Sigmoid colon (tissue), 4 donors: ENCODE data around the gene KLHL30.

Experiments used
- CTCF ChIP-seq, 4 experiments: fragments of 450-650 bp in 3 of 4; fragments of 200-600 bp in 1 of 4; IDR thresholded peaks; one replicate each; pipeline ENCODE4 v1.5.1; 2016 to 2019; ENCODE audit warnings: antibody characterized with exemption in 4 of 4, mild to moderate bottlenecking in 3 of 4, moderate library complexity in 2 of 4
- EP300 ChIP-seq, 4 donors: sonication (generic); formaldehyde crosslinking; IDR thresholded peaks; one replicate each; pipeline ENCODE4 v1.6.1; 2017; ENCODE audit warnings: antibody characterized with exemption in 4 of 4
- POLR2A ChIP-seq, 2 donors: fragments of 450-650 bp; IDR thresholded peaks; one replicate each; pipeline ENCODE4 v1.6.1; 2016; ENCODE audit warnings: antibody characterized with exemption in 2 of 2, mild to moderate bottlenecking in 2 of 2, moderate library complexity in 2 of 2

- no peak for TF ChIP-seq CTCF (IDR thresholded peaks at IDR 0.05)
- TF ChIP-seq POLR2A (IDR thresholded peaks at IDR 0.05), result no peak
- no peak for TF ChIP-seq EP300 (IDR thresholded peaks at IDR 0.05)
Measured at GRCh38 chr2:238168196-238169047, 30.0 kb downstream of the KLHL30 start.
